AG09309 (cell line): ENCODE measurements around the gene ANKRD62.

Experiments
- DNase-seq: peaks from one replicate; pipeline ENCODE4 v3.0.0-alpha.2; 2010; ENCODE audit warnings: low read depth
- H3K4me3 ChIP-seq: 2 replicates; pipeline ENCODE4 v1.5.1; 2011; ENCODE audit warnings: mild to moderate bottlenecking, low read depth, low read length, moderate library complexity; ENCODE audit not compliant: control insufficient read depth
- CTCF ChIP-seq: IDR thresholded peaks from 2 replicates; pipeline ENCODE4 v1.5.1; 2011; ENCODE audit warnings: mild to moderate bottlenecking, low read depth, low read length, inconsistent platforms; ENCODE audit not compliant: insufficient read depth, control insufficient read depth; ENCODE audit errors: missing control alignments

ANKRD62 gene

DNA sequence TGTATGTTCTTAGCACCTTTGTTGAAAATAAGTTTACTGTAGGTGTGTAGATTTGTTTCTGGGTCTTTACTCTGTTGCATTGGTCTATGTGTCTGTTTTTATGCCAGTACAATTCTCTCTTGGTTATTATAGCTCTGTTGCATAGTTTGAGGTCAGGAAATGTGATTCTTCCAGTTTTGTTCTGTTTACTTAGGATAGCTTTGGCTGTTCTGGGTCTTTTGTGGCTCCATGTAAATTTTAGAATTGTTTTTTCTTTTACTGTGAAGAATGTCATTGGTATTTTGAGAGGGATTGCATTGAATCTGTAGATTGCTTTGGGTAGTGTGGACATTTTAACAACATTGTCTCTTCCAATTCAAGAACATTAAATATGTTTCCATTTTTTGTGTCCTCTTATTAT is 69.1 kb downstream of the ANKRD62 start:
- no peak overlapping the region for H3K4me3 ChIP-seq
- no peak for DNase-seq
- TF ChIP-seq CTCF = no peak

DNA sequence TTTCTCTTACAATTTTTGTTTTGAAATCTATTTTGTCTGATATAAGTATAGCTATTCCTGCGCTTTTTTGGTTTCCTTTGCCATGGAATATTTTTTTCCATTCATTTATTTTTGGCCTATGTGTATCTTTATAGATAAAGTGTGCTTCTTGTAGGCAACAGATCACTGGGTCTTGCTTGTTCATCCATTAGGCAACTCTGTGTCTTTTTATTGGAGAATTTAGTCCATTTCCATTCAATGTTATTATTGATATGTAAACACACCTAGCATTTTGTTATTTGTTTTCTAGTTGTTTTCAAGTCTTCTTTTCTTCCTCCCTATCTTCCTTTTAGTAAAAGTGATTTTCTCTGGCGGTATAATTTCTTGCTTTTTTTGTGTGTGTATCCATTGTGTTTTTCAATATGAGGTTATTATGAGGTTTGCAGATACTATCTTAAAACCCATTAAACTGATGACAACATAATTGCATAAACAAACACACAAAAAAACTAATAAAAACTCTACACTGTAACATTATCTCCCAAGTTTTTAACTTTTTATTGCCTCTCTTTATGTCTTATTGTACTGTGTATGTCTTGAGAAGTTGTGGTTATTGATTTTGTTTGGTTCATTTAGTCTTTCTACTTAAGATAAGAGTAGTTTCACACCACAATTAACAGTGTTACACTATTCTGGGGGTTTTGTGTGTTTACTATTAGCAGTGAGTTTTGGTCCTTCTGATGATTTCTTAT is 71.6 kb downstream of the ANKRD62 start:
- no peak for TF ChIP-seq CTCF
- no peak overlapping the region for H3K4me3 ChIP-seq
- DNase-seq = no peak
